RWPE2 (cell line): ENCODE results near the gene SDHAF2.
A peak's percentile ranks its signal among the peaks of the same experiment; 100 is the strongest.

Experiments
- ATAC-seq: fragments of 200-7000 bp; cut with Tn5 transposase; 3 replicates; pipeline ENCODE4 v1.9.1; 2021; ENCODE audit warnings: low read depth
- DNase-seq: peaks from one replicate; pipeline ENCODE4 v3.0.0-alpha.2; 2020; ENCODE audit warnings: low spot score
- H3K27ac ChIP-seq: fragments of 450-650 bp; 2 replicates; pipeline ENCODE4 v1.5.1; 2017; ENCODE audit warnings: mild to moderate bottlenecking; ENCODE audit not compliant: poor library complexity, severe bottlenecking
- H3K27me3 ChIP-seq: fragments of 250-450 bp; sonication (Bioruptor Pico); 2 replicates; pipeline ENCODE4 v1.5.1; 2021; ENCODE audit warnings: mild to moderate bottlenecking, moderate library complexity; ENCODE audit not compliant: insufficient read depth, poor library complexity, severe bottlenecking
- H3K36me3 ChIP-seq: fragments of 250-450 bp; sonication (Bioruptor Pico); 2 replicates; pipeline ENCODE4 v1.5.1; 2020; ENCODE audit warnings: low read depth, mild to moderate bottlenecking, moderate library complexity
- H3K4me1 ChIP-seq: fragments of 250-450 bp; sonication (Bioruptor Pico); 2 replicates; pipeline ENCODE4 v1.5.1; 2021; ENCODE audit warnings: mild to moderate bottlenecking, moderate library complexity; ENCODE audit not compliant: insufficient read depth, poor library complexity, severe bottlenecking
- H3K4me3 ChIP-seq: fragments of 250-450 bp; sonication (Bioruptor Pico); 2 replicates; pipeline ENCODE4 v1.5.1; 2021; ENCODE audit warnings: mild to moderate bottlenecking, moderate library complexity; ENCODE audit not compliant: severe bottlenecking
- H3K9me3 ChIP-seq: fragments of 250-450 bp; sonication (Bioruptor Pico); 2 replicates; pipeline ENCODE4 v1.5.1; 2021; ENCODE audit warnings: mild to moderate bottlenecking, moderate library complexity; ENCODE audit not compliant: severe bottlenecking
- TF ChIP-seq, protein P1 (sequence below): fragments of 450-650 bp; IDR thresholded peaks from one replicate; pipeline ENCODE4 v1.5.1; 2017; ENCODE audit warnings: mild to moderate bottlenecking, moderate library complexity; ENCODE audit not compliant: poor library complexity, severe bottlenecking

SDHAF2 gene

DNA sequence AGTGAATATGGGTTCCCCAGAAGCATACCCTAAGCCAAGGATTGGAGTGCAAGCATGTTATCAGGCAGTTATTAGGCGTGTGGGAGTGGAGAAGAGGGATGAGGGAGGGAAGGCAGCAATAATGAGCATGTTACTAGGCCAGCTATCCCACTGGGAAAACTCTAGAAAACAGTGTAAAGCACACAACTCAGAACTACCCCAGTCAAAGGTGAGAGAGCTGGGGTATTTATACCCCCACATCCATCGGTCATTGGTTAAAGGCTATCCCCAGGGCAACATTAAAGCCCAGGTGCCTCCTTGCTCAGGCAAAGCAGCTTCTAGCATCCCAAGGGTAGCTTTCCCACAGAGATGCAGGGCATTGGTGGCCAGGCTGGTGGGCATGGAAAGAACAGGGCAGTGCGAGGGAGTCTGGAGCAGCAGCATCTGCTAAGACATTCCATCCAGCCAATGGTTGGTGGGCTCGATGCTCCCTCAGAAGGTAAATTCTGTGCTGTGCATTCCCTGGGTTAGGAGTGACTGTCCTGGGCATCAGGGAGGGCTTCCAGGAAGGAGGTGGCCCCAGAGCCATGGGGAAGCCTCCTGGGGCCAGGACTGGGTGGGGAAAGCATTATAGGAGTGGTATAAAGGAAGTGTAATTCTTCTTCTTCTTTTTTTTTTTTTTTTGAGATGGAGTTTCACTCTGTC is 57.6 kb downstream of the SDHAF2 start:
- TF ChIP-seq, protein P1, sequence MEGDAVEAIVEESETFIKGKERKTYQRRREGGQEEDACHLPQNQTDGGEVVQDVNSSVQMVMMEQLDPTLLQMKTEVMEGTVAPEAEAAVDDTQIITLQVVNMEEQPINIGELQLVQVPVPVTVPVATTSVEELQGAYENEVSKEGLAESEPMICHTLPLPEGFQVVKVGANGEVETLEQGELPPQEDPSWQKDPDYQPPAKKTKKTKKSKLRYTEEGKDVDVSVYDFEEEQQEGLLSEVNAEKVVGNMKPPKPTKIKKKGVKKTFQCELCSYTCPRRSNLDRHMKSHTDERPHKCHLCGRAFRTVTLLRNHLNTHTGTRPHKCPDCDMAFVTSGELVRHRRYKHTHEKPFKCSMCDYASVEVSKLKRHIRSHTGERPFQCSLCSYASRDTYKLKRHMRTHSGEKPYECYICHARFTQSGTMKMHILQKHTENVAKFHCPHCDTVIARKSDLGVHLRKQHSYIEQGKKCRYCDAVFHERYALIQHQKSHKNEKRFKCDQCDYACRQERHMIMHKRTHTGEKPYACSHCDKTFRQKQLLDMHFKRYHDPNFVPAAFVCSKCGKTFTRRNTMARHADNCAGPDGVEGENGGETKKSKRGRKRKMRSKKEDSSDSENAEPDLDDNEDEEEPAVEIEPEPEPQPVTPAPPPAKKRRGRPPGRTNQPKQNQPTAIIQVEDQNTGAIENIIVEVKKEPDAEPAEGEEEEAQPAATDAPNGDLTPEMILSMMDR, result no peak
- H3K4me1 ChIP-seq, result no peaks in the 10 kb centered on the region
- no peak overlapping the region for H3K27ac ChIP-seq

DNA sequence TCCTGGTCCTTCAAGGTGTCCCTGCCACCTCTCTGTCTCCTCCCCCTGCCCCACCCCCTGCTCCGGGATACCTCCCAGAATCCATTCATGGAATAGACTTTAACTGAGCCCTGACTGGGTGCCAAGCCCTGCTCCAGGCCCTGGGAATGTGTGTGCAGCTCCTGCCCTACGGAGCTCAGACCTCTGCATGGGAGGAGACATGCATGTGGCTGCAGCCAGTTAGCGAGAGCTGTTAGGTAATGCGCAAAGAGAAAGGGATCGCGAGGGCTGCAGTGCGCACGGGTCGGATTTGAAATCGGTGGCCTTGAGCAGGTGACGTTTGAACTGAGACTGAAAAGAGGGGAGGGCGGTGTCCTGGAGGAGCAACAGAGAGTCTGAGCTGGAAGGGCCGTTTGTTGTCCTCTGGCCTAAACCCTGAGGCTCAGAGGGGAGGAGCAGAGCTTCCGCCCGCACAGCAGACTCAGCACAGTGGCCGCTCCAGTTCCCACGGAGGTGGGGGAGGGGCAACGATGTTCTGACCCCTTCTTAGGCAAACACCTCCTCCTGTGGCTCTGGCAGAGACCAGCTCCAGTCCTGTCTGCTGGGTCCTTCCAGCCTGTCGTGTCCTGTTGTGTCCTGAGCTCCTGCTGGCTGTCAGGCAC is 58.8 kb downstream of the SDHAF2 start:
- Histone ChIP-seq H3K27me3 (no peaks in the 10 kb centered on the region), H3K36me3 (no peaks in the 10 kb centered on the region), H3K4me1 (no peaks in the 10 kb centered on the region), H3K9me3 (no peaks in the 10 kb centered on the region), H3K4me3 (no peak overlapping the region), H3K27ac (no peak overlapping the region)
- peak; percentile 39 for DNase-seq
- ATAC-seq, result peak; percentile 12; the same call in 1 of the 3 replicates
- TF ChIP-seq, protein P1, result no peak

More for the DNA sequence above, 57.6 kb downstream of the SDHAF2 start:
- Histone ChIP-seq H3K36me3 (no peaks in the 10 kb centered on the region), H3K4me3 (no peak overlapping the region), H3K27me3 (no peaks in the 10 kb centered on the region), H3K9me3 (no peaks in the 10 kb centered on the region)
- ATAC-seq (no peak), DNase-seq (no peak)

DNA sequence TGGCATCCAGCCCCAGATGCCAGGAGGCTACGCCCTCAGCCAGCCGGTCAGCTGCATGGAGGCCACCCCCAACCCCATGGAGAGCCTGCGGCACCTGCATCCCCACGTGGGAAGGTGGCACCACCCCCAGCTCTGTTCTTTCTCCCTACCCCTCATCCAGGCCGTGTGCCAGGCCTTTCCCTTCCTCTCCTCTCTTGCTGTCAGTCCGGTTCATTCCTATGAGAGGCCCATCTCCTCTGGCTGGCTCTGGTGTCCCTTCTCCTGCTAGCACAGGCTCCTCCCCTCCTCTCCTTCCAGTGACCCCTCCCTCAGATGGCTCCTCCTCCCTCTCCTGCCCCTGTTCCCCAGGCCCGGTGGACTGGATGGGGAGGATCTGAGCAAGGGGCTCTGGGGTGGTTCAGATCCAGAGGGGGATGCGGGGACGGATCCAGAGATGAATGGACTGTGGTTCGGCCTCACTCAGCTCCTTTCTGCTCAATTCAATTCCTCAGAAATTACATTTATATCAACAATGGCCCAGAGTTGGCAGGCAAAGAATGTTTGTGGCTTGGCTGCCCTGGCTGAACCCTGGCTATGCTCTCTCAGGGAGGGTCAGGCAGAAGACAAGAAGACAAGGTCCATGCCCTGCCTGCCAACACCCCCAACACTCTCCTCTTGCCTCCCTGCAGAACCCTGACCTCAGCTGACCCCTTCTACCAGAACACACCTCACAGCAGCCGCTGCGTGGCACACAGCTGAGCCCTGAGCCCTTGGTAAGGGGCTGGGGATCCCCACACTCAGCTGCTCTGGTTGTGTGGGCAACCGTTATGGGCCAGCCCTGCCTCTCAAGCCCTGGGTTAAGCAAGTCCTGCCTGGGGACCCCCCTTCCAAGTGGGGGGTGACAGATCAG is 60.2 kb downstream of the SDHAF2 start:
- H3K27me3 ChIP-seq, result no peaks in the 10 kb centered on the region
- H3K4me1 ChIP-seq, result no peaks in the 10 kb centered on the region
- DNase-seq, result peak; percentile 52
- 0 out of 3 replicates have a peak, but pooled peaks have one; percentile 24 for ATAC-seq
- H3K4me3 ChIP-seq, result no peak overlapping the region
- TF ChIP-seq, protein P1, result no peak
- no peaks in the 10 kb centered on the region for H3K9me3 ChIP-seq
- no peaks in the 10 kb centered on the region for H3K36me3 ChIP-seq
- H3K27ac ChIP-seq, result no peak overlapping the region

DNA sequence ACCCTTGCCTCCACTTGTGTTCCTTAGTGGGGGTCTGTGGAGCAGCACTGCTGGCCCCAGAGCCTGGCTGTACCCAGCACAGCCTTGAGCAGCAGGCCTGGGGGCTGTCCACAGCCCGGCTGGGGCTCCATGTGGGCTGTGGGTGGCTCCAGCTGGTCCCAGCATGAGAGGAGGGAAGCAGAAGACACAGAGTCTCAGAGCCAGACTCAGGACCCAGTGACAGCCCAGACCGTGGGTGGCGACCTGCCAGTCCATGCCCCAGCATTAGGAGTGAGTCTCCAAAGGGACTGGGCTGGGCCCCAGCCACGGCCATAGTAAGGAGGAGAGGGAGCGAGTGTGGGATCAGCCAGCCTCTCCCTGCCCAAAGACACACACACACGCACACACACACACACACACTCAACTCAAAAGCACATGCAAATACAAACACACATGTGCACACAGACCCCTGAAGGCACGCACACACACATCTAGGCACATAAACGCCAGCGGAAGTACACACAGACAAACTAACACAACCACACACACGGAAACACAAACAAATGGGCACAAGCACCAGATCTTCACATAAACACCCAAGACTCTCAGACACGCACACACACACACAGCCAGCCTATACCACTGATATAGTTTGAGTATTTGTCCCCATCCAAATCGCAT is 61.9 kb downstream of the SDHAF2 start:
- H3K4me3 ChIP-seq, result no peak overlapping the region
- no peaks in the 10 kb centered on the region for H3K27me3 ChIP-seq
- no peak overlapping the region for H3K27ac ChIP-seq
- TF ChIP-seq, protein P1, result no peak
- H3K36me3 ChIP-seq, result no peaks in the 10 kb centered on the region
- H3K4me1 ChIP-seq, result no peaks in the 10 kb centered on the region
- no peaks in the 10 kb centered on the region for H3K9me3 ChIP-seq
- ATAC-seq, result no peak
- peak; percentile 58 for DNase-seq
